ENCODE results near the gene KCNQ1.

GRCh38 chr11:2416765-2417164, 28.0 kb upstream of the KCNQ1 start:
- TF ChIP-seq CTCF (IDR thresholded peaks at IDR 0.05) (no peak), POLR2A (IDR thresholded peaks at IDR 0.05) (no peak), POLR2AphosphoS5 (IDR thresholded peaks at IDR 0.05) (no peak), EP300 (IDR thresholded peaks at IDR 0.05) (no peak)

All from sigmoid colon (tissue), 4 donors.